ENCODE data around the gene BLTP2. TPM values are rescaled to one million over a fixed set of nuclear protein-coding genes. Genes with fewer than 3 reads are reported as not detected.

BLTP2 gene
- total RNA-seq (10 to 100 TPM; 45.5 to 78.9 (median 55.2) TPM), polyA plus RNA-seq (10 to 100 TPM; 22.4 to 25.4 TPM)

DNA sequence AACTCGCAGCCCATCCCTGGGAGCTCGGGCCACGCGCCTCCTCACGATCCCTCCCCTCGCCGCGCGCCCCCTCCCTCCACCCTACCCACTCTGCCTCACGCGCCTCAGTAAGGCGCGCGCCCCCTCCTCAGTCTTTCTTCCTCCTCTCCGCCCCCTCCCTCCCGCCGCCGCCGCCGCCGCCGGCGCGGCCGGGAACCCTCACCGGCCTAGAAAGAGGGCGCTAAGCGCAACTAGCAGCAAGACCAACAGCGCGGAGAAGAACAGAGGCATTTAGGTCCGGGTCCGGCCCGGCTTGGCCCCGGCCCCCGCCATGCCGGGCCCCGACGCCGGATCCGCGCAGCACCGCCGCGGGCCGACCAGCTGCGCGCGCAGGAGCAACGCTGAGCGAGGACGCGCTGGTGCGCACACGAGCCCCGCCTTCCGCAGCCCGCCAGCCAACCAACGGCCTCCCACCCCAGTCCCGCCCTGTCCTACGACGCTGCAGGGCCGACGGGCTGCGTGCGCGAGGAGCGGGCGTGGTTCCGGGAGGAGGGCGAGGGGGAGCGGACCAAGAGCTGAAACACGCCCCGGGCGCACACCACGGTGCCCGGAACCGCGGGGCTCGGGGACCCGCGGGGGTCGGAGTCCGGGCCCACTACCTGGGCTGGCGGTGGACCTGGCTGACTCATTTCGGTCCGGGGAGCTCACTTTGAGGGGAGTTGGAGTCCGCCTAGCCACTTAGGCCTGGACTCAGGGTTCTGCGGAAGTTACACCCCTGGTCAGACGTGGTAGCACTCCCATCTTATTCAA, at the start of gene BLTP2:
TSS of gene BLTP2 (minus strand) at position 372 of the 789 bp plus-strand sequence. CDS start at position 270, 102 bp downstream.
- peak; percentile 95 to 99 (median 97) for DNase-seq
- H3K4me1 ChIP-seq = peaks cover 15 to 27% (median 24%) of the 10 kb centered on the region in 3 donors
- H3K27me3 ChIP-seq = no peaks in the 10 kb centered on the region
- TF ChIP-seq, protein P1, sequence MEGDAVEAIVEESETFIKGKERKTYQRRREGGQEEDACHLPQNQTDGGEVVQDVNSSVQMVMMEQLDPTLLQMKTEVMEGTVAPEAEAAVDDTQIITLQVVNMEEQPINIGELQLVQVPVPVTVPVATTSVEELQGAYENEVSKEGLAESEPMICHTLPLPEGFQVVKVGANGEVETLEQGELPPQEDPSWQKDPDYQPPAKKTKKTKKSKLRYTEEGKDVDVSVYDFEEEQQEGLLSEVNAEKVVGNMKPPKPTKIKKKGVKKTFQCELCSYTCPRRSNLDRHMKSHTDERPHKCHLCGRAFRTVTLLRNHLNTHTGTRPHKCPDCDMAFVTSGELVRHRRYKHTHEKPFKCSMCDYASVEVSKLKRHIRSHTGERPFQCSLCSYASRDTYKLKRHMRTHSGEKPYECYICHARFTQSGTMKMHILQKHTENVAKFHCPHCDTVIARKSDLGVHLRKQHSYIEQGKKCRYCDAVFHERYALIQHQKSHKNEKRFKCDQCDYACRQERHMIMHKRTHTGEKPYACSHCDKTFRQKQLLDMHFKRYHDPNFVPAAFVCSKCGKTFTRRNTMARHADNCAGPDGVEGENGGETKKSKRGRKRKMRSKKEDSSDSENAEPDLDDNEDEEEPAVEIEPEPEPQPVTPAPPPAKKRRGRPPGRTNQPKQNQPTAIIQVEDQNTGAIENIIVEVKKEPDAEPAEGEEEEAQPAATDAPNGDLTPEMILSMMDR (IDR thresholded peaks at IDR 0.05) = no peak
- H3K4me3 ChIP-seq = peak within 1 kb of the TSS; percentile 75 to 90 (median 86)
- FAIRE-seq = no peak
- peaks cover 6 to 18% (median 9%) of the 10 kb centered on the region in 3 donors for H3K36me3 ChIP-seq
- H3K9me3 ChIP-seq = no peaks in the 10 kb centered on the region
- intact Hi-C loops (cut with DNase I) = no loop called here
- peak within 1 kb of the TSS; percentile 78 to 96 (median 86) for H3K27ac ChIP-seq
- 1% methylated on average over 60 to 89 of the region's 89 CpGs for WGBS, 2 donors
- peak; percentile 92 to 96 (median 93) for ATAC-seq

DNA sequence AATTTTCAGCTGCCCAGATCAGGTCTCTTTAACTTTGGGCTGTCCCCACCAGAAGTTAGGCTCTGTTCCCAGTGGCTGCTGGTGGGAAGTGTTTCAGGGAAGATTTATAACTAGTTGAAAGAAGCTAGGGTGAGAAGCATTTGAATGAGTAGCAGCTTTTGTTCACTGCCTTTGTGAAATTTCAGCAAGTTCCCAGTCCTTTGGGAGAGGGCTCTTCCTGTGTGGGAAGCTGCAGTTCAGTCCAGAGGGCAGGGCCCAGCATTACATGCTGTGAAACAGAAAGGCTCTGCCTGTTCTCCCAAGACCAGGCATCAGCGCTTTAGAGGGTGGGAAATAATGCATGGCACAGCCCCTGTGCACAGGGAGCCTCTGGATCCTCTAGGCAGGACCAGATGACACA, 48.9 kb upstream of the BLTP2 start:
- TF ChIP-seq, protein P1 (IDR thresholded peaks at IDR 0.05) = no peak
- H3K36me3 ChIP-seq = peaks cover 9 to 79% (median 68%) of the 10 kb centered on the region in 3 donors
- DNase-seq (no peak), ATAC-seq (no peak), FAIRE-seq (no peak)
- H3K4me3 ChIP-seq = no peak overlapping the region
- intact Hi-C loops (cut with DNase I) = no loop called here
- no peaks in the 10 kb centered on the region for H3K9me3 ChIP-seq
- no peak overlapping the region for H3K27ac ChIP-seq
- H3K27me3 ChIP-seq = no peaks in the 10 kb centered on the region
- H3K4me1 ChIP-seq = no peaks in the 10 kb centered on the region
- 96 to 100% methylated on average over 1 of the region's 1 CpG for WGBS, 2 donors

DNA sequence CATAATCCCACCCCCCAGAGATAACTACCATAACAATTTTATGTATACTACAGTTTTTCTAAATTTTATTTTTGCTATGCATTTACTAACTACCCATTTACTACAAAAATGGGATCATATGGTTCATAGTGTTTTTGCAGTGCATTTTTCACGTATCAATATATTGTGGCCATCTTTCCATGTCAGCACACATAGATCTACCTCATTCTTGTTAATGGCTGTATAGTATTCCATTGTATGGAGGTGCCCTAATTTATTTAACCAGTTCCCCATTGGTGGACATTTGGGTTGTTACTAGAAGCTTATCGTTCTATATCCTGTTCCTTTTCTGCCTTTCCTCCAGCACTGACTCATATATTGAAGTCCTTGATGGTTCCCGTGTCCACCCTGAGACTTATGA, 44.1 kb upstream of the BLTP2 start:
- DNase-seq (no peak), ATAC-seq (no peak), FAIRE-seq (no peak)
- H3K27ac ChIP-seq = no peak overlapping the region
- TF ChIP-seq, protein P1 (IDR thresholded peaks at IDR 0.05) = no peak
- intact Hi-C loops (cut with DNase I) = no loop called here
- no peaks in the 10 kb centered on the region for H3K4me1 ChIP-seq
- no peaks in the 10 kb centered on the region for H3K9me3 ChIP-seq
- H3K4me3 ChIP-seq = no peak overlapping the region
- H3K36me3 ChIP-seq = peaks cover 5 to 77% (median 66%) of the 10 kb centered on the region in 3 donors
- no peaks in the 10 kb centered on the region for H3K27me3 ChIP-seq
- 97 to 100% methylated on average over 3 of the region's 3 CpGs for WGBS, 2 donors

DNA sequence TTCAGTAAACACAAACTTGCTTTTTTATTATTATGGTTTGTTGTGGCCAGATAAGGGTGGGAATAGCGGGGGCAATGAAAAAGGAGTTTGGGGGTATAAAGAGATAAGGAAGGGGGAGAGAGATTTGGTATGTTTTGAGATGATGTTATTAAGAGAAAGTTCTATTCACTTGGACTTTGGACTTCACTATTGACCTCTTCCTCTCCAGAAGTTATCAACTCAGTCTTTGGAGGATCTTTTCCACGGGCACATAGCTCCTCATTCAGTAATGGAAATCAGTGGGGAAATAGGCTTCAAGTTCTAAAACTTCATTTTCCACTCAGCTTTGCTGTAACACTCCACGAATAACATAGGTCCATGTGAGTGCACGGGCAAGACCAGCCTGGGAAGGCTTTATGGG, 43.5 kb upstream of the BLTP2 start:
- Histone ChIP-seq H3K36me3 (peaks cover 5 to 77% (median 63%) of the 10 kb centered on the region in 3 donors), H3K27me3 (no peaks in the 10 kb centered on the region), H3K4me3 (no peak overlapping the region), H3K27ac (no peak overlapping the region), H3K9me3 (no peaks in the 10 kb centered on the region), H3K4me1 (no peaks in the 10 kb centered on the region)
- intact Hi-C loops (cut with DNase I) = no loop called here
- no peak for ATAC-seq
- no peak for DNase-seq
- TF ChIP-seq, protein P1 (IDR thresholded peaks at IDR 0.05) = no peak
- FAIRE-seq = no peak
- 83 to 88% methylated on average over 4 of the region's 4 CpGs for WGBS, 2 donors

DNA sequence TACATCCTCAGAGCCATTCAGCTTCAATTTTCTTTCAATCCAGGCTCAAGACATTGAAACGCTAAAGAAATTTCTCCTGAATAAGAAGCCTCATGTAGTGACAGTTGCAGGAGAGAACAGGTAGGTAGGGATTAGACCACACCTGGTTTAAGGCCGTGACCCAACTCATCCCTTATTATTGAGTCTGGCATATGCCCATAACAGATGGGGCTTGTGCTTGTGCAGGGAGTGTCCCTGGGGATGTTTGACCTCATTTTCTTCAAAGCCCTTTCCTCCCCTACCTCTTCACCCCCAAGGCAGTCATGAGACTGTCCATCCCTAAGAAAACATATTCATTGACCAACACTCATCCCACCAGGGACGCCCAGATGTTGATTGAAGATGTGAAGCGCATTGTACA, 41.3 kb upstream of the BLTP2 start:
- ATAC-seq (no peak), DNase-seq (peak in 1 of 6 donors; percentile 29), FAIRE-seq (no peak)
- WGBS, 2 donors = 84 to 92% methylated on average over 4 of the region's 4 CpGs
- H3K36me3 ChIP-seq = peaks cover 12 to 96% (median 79%) of the 10 kb centered on the region in 3 donors
- TF ChIP-seq, protein P1 (IDR thresholded peaks at IDR 0.05) = no peak
- no peaks in the 10 kb centered on the region for H3K4me1 ChIP-seq
- no peaks in the 10 kb centered on the region for H3K9me3 ChIP-seq
- no peak overlapping the region for H3K4me3 ChIP-seq
- no peaks in the 10 kb centered on the region for H3K27me3 ChIP-seq
- intact Hi-C loops (cut with DNase I) = no loop called here
- H3K27ac ChIP-seq = no peak overlapping the region

All from pancreas (tissue), 10 donors.